DOHH2 (cell line): ENCODE data around the gene TMEM95.

ENCODE experiments used
- H3F3A ChIP-seq: fragments of 200-600 bp; sonication (generic), shearing (Covaris generic); 2 replicates; pipeline ENCODE4 v1.6.0; 2016; ENCODE audit warnings: antibody characterized with exemption, mild to moderate bottlenecking; ENCODE audit not compliant: control insufficient read depth, insufficient read depth
- H3K27ac ChIP-seq: fragments of 200-600 bp; sonication (generic); 2 replicates; pipeline ENCODE4 v1.5.1; 2014; ENCODE audit warnings: low read depth, mild to moderate bottlenecking, low read length, moderate library complexity
- H3K27me3 ChIP-seq: fragments of 200-600 bp; sonication (generic); 2 replicates; pipeline ENCODE4 v1.6.1; 2014; ENCODE audit warnings: mild to moderate bottlenecking, low read length, mixed read lengths; ENCODE audit not compliant: control insufficient read depth
- H3K36me3 ChIP-seq: fragments of 200-600 bp; sonication (generic); 2 replicates; pipeline ENCODE4 v1.6.1; 2014; ENCODE audit warnings: mild to moderate bottlenecking, low read length, moderate library complexity, mixed read lengths; ENCODE audit not compliant: control insufficient read depth
- H3K4me1 ChIP-seq: fragments of 200-600 bp; sonication (generic); 2 replicates; pipeline ENCODE4 v1.6.1; 2014; ENCODE audit warnings: mild to moderate bottlenecking, low read length, mixed read lengths; ENCODE audit not compliant: control insufficient read depth
- H3K4me2 ChIP-seq: fragments of 200-600 bp; sonication (generic); 2 replicates; pipeline ENCODE4 v1.6.0; 2014; ENCODE audit warnings: mild to moderate bottlenecking, low read length, moderate library complexity
- H3K4me3 ChIP-seq: fragments of 200-600 bp; sonication (generic); 2 replicates; pipeline ENCODE4 v1.5.1; 2014; ENCODE audit warnings: mild to moderate bottlenecking, low read length, mixed read lengths
- H3K79me2 ChIP-seq: fragments of 200-600 bp; sonication (generic); 2 replicates; pipeline ENCODE4 v1.6.1; 2014; ENCODE audit warnings: mild to moderate bottlenecking, low read length, mixed read lengths; ENCODE audit not compliant: control insufficient read depth
- H3K9me2 ChIP-seq: fragments of 200-600 bp; sonication (generic); replicated peaks from 2 replicates; pipeline ENCODE4 v1.6.1; 2014; ENCODE audit warnings: mild to moderate bottlenecking, low read length, mixed read lengths; ENCODE audit not compliant: control insufficient read depth
- H3K9me3 ChIP-seq: fragments of 200-600 bp; sonication (generic); 2 replicates; pipeline ENCODE4 v1.6.1; 2014; ENCODE audit warnings: antibody characterized with exemption, low read length, mixed read lengths; ENCODE audit not compliant: control insufficient read depth, insufficient read depth
- H4K20me1 ChIP-seq: fragments of 200-600 bp; sonication (generic); 2 replicates; pipeline ENCODE4 v1.6.0; 2014; ENCODE audit warnings: low read depth, mild to moderate bottlenecking, antibody characterized with exemption, low read length, moderate library complexity; ENCODE audit not compliant: control insufficient read depth, insufficient read depth
- EZH2phosphoT487 ChIP-seq: fragments of 200-600 bp; sonication (generic); IDR thresholded peaks from 2 replicates; pipeline ENCODE4 v1.6.1; 2017; ENCODE audit warnings: borderline replicate concordance, mild to moderate bottlenecking, antibody characterized with exemption, low read length, moderate library complexity, mixed read lengths
- TF ChIP-seq, protein P1 (sequence below): fragments of 200-600 bp; sonication (generic); IDR thresholded peaks from one replicate; pipeline ENCODE4 v1.5.1; 2014; ENCODE audit warnings: antibody characterized with exemption, mild to moderate bottlenecking, low read depth, low read length; ENCODE audit not compliant: poor library complexity, severe bottlenecking

TMEM95 gene

GRCh38 chr17:7383742-7384488, 29.0 kb downstream of the TMEM95 start:
- Histone ChIP-seq H3K36me3 (no peaks in the 10 kb centered on the region), H3K9me3 (peaks cover 6% of the 10 kb centered on the region), H3K4me1 (peaks cover 15% of the 10 kb centered on the region), H3K4me3 (peak overlapping the region; percentile 86), H3K27me3 (0 out of 2 replicates have a peak, but pooled peaks cover 6% of the 10 kb centered on the region), H3K9me2 (no peaks in the 10 kb centered on the region), H4K20me1 (no peaks in the 10 kb centered on the region), H3K4me2 (peak overlapping the region; percentile 91), H3F3A (no peaks in the 10 kb centered on the region), H3K79me2 (no peaks in the 10 kb centered on the region), H3K27ac (no peak overlapping the region)
- TF ChIP-seq, protein P1, sequence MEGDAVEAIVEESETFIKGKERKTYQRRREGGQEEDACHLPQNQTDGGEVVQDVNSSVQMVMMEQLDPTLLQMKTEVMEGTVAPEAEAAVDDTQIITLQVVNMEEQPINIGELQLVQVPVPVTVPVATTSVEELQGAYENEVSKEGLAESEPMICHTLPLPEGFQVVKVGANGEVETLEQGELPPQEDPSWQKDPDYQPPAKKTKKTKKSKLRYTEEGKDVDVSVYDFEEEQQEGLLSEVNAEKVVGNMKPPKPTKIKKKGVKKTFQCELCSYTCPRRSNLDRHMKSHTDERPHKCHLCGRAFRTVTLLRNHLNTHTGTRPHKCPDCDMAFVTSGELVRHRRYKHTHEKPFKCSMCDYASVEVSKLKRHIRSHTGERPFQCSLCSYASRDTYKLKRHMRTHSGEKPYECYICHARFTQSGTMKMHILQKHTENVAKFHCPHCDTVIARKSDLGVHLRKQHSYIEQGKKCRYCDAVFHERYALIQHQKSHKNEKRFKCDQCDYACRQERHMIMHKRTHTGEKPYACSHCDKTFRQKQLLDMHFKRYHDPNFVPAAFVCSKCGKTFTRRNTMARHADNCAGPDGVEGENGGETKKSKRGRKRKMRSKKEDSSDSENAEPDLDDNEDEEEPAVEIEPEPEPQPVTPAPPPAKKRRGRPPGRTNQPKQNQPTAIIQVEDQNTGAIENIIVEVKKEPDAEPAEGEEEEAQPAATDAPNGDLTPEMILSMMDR: no peak

GRCh38 chr17:7384489-7385081, 29.6 kb downstream of the TMEM95 start:
- peaks cover under 1% of the 10 kb centered on the region; the same call in 1 of the 2 replicates for H3K9me3 ChIP-seq
- H3K36me3 ChIP-seq: no peaks in the 10 kb centered on the region
- peaks cover 15% of the 10 kb centered on the region for H3K4me1 ChIP-seq
- no peak overlapping the region for H3K27ac ChIP-seq
- H3K4me2 ChIP-seq: peak overlapping the region; percentile 91
- TF ChIP-seq, protein P1: no peak
- TF ChIP-seq EZH2phosphoT487: no peak
- H3K79me2 ChIP-seq: no peaks in the 10 kb centered on the region
- no peaks in the 10 kb centered on the region for H3F3A ChIP-seq
- H3K4me3 ChIP-seq: peak overlapping the region; percentile 86
- H3K27me3 ChIP-seq: 0 out of 2 replicates have a peak, but pooled peaks cover 6% of the 10 kb centered on the region
- H3K9me2 ChIP-seq: no peaks in the 10 kb centered on the region
- H4K20me1 ChIP-seq: no peaks in the 10 kb centered on the region

DNA sequence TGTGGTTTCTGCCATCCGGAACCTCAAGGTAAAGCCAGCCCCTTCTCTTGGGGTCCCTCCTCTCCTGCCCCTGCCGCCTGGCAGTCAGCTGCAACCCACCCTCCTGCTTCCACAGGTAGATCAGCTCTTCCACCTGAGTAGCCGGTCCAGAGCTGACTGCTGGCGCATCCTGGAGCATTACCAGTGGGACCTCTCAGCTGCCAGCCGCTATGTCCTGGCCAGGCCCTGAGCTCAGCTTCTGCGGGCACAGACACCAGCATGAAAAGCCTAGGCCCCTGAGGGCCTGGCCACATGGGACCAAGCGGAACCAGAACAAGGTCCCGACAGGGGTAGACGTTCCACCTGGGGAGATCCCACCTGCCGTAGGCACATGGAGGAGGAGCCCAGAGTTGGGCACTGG, 33.9 kb downstream of the TMEM95 start:
- H4K20me1 ChIP-seq: no peaks in the 10 kb centered on the region
- TF ChIP-seq EZH2phosphoT487: no peak
- TF ChIP-seq, protein P1: no peak
- no peaks in the 10 kb centered on the region for H3K27me3 ChIP-seq
- H3K27ac ChIP-seq: no peak overlapping the region
- no peak overlapping the region for H3K4me2 ChIP-seq
- peaks cover 5% of the 10 kb centered on the region; the same call in 1 of the 2 replicates for H3K79me2 ChIP-seq
- H3K4me1 ChIP-seq: peaks cover 18% of the 10 kb centered on the region
- H3F3A ChIP-seq: peaks cover 4% of the 10 kb centered on the region; the same call in 1 of the 2 replicates
- no peak overlapping the region for H3K4me3 ChIP-seq
- H3K36me3 ChIP-seq: no peaks in the 10 kb centered on the region
- no peaks in the 10 kb centered on the region for H3K9me3 ChIP-seq
- H3K9me2 ChIP-seq: no peaks in the 10 kb centered on the region
